ENCODE data around the gene HSF5.

DNA sequence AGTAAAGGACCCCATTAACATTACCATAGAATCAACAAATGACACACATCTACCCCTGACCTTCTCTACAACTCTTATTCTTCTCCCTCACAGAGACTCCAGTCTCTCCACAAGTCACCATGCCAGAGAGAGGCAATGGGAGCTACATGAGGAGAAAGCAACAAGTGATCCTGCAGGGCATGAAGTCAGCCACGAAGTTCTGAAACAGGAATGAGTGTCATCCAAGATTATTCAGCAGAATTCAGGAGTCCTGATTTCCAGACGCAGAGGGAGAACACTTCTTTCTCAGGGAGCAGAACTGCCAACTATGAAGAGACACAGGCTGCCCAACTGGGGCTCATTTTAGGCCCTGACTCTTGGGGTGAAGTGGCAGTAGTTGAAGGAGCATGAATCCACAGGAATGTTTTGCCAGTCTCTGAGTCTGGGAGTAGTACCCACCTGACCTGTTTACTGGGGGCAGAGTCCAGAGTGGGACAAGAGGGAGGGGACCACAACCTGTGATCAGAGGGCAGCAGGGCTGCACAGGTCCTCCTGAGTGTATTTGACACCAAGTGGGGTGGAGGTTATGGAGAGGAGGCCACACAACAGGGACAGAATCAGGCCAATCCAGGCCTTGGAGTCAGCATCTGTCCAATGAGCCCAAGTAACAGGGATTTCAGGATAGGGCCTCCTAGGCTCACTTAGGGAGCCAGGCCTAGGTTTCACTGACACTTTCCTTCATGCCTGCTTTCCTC, 28.6 kb upstream of the HSF5 start:
- TF ChIP-seq, protein P1, sequence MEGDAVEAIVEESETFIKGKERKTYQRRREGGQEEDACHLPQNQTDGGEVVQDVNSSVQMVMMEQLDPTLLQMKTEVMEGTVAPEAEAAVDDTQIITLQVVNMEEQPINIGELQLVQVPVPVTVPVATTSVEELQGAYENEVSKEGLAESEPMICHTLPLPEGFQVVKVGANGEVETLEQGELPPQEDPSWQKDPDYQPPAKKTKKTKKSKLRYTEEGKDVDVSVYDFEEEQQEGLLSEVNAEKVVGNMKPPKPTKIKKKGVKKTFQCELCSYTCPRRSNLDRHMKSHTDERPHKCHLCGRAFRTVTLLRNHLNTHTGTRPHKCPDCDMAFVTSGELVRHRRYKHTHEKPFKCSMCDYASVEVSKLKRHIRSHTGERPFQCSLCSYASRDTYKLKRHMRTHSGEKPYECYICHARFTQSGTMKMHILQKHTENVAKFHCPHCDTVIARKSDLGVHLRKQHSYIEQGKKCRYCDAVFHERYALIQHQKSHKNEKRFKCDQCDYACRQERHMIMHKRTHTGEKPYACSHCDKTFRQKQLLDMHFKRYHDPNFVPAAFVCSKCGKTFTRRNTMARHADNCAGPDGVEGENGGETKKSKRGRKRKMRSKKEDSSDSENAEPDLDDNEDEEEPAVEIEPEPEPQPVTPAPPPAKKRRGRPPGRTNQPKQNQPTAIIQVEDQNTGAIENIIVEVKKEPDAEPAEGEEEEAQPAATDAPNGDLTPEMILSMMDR (IDR thresholded peaks at IDR 0.05): no peak
- no peak for TF ChIP-seq POLR2A (IDR thresholded peaks at IDR 0.05)
- no peak for TF ChIP-seq EP300 (IDR thresholded peaks at IDR 0.05)
- no peak for TF ChIP-seq POLR2AphosphoS5 (IDR thresholded peaks at IDR 0.05)

Data from suprapubic skin (tissue), 4 donors.